ENCODE measurements around the gene OR4F6.

DNA sequence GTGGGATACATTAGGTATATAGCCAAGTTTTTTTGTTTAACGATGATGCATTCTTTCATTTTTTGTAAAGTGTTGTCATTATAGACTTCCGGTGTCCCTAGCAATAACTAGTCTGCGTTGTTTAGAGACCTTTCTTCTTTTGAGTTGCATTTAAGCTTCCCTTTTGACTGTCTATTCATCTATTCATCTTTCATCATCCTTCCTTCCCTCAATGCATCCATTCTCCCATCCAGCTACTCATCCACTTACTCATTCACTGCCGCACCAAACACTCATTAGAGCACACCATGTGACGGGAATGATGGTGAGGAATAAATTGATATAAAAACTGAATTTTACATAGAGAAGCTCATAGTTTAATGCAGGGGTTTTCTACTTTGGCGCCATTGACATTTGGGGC is 41.6 kb downstream of the OR4F6 start:
- TF ChIP-seq NFIC (IDR thresholded peaks at IDR 0.05) (no peak), YY1 (IDR thresholded peaks at IDR 0.05; ENCODE audit: low read depth) (no peak), EP300 (IDR thresholded peaks at IDR 0.05; ENCODE audit: borderline replicate concordance) (no peak), TCF12 (IDR thresholded peaks at IDR 0.05; ENCODE audit: low read depth) (no peak), CEBPB (IDR thresholded peaks at IDR 0.05) (no peak), TAF1 (IDR thresholded peaks at IDR 0.05; ENCODE audit: low read depth) (no peak), FOXM1 (IDR thresholded peaks at IDR 0.05; ENCODE audit: borderline replicate concordance, low read depth) (no peak), RAD21 (IDR thresholded peaks at IDR 0.05; ENCODE audit: low read depth) (no peak), TEAD4 (IDR thresholded peaks at IDR 0.05) (no peak), CREB1 (IDR thresholded peaks at IDR 0.05; ENCODE audit: low read depth) (no peak), ZBTB7A (IDR thresholded peaks at IDR 0.05; ENCODE audit: low read depth) (no peak)
- TF ChIP-seq, protein P1, sequence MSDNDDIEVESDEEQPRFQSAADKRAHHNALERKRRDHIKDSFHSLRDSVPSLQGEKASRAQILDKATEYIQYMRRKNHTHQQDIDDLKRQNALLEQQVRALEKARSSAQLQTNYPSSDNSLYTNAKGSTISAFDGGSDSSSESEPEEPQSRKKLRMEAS (IDR thresholded peaks at IDR 0.05) = no peak
- TF ChIP-seq, protein P2, sequence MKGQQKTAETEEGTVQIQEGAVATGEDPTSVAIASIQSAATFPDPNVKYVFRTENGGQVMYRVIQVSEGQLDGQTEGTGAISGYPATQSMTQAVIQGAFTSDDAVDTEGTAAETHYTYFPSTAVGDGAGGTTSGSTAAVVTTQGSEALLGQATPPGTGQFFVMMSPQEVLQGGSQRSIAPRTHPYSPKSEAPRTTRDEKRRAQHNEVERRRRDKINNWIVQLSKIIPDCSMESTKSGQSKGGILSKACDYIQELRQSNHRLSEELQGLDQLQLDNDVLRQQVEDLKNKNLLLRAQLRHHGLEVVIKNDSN (IDR thresholded peaks at IDR 0.05) = no peak
- TF ChIP-seq, protein P3, sequence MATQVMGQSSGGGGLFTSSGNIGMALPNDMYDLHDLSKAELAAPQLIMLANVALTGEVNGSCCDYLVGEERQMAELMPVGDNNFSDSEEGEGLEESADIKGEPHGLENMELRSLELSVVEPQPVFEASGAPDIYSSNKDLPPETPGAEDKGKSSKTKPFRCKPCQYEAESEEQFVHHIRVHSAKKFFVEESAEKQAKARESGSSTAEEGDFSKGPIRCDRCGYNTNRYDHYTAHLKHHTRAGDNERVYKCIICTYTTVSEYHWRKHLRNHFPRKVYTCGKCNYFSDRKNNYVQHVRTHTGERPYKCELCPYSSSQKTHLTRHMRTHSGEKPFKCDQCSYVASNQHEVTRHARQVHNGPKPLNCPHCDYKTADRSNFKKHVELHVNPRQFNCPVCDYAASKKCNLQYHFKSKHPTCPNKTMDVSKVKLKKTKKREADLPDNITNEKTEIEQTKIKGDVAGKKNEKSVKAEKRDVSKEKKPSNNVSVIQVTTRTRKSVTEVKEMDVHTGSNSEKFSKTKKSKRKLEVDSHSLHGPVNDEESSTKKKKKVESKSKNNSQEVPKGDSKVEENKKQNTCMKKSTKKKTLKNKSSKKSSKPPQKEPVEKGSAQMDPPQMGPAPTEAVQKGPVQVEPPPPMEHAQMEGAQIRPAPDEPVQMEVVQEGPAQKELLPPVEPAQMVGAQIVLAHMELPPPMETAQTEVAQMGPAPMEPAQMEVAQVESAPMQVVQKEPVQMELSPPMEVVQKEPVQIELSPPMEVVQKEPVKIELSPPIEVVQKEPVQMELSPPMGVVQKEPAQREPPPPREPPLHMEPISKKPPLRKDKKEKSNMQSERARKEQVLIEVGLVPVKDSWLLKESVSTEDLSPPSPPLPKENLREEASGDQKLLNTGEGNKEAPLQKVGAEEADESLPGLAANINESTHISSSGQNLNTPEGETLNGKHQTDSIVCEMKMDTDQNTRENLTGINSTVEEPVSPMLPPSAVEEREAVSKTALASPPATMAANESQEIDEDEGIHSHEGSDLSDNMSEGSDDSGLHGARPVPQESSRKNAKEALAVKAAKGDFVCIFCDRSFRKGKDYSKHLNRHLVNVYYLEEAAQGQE (IDR thresholded peaks at IDR 0.05; ENCODE audit: low read depth) = no peak

Measured in Ishikawa (cell line).